GM10266 (cell line): ENCODE data around the gene EEFSEC.

ENCODE experiments used
- DNase-seq: peaks from one replicate; pipeline ENCODE4 v3.0.0; 2012; ENCODE audit errors: extremely low spot score
- TF ChIP-seq, protein P1 (sequence below): IDR thresholded peaks from 2 replicates; pipeline ENCODE4 v1.5.1; 2012; ENCODE audit warnings: mild to moderate bottlenecking, low read depth; ENCODE audit not compliant: control insufficient read depth, insufficient read depth; ENCODE audit errors: missing control alignments

Gene EEFSEC

DNA sequence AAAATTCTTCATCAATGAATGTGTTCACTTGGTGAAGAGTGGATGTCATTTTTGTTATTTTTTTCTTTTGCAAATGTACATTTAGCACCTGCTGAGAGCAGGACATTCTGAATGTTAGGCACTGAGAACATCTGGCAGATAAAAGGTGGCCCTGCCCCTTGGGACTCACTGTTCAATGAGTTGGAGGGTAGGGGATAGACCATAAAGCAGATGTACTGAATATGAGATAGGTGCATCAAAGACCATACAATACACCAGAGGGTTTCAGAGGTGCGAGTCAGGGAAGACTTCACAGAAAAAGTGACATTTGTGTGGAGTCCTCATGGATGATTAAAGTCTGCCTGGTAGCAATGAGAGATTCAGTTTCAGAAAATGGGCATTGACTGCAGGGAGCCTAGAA is 34.2 kb downstream of the EEFSEC start:
- TF ChIP-seq, protein P1, sequence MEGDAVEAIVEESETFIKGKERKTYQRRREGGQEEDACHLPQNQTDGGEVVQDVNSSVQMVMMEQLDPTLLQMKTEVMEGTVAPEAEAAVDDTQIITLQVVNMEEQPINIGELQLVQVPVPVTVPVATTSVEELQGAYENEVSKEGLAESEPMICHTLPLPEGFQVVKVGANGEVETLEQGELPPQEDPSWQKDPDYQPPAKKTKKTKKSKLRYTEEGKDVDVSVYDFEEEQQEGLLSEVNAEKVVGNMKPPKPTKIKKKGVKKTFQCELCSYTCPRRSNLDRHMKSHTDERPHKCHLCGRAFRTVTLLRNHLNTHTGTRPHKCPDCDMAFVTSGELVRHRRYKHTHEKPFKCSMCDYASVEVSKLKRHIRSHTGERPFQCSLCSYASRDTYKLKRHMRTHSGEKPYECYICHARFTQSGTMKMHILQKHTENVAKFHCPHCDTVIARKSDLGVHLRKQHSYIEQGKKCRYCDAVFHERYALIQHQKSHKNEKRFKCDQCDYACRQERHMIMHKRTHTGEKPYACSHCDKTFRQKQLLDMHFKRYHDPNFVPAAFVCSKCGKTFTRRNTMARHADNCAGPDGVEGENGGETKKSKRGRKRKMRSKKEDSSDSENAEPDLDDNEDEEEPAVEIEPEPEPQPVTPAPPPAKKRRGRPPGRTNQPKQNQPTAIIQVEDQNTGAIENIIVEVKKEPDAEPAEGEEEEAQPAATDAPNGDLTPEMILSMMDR: no peak

DNA sequence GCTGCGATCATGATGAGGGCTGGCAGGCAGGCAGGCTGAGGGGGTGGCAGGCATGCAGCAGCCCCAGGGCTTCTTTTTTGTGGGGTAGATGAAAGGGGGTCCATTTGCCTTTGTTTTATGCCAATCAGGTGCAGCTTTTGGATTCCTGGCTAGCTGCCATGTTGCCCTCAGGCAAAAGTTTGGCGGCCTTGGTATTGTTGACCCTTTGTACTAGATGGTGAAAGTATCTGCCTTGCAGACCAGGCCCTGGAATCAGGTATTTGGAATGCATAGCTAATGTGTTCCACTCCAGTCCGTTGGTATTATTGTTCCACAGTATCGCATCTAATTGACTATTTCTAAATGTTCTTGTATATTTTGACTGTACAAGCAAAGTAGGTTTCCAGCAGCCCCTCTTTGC is 35.0 kb downstream of the EEFSEC start:
- no peak for DNase-seq
- TF ChIP-seq, protein P1: no peak

More for the DNA sequence above, 34.2 kb downstream of the EEFSEC start:
- DNase-seq: no peak

DNA sequence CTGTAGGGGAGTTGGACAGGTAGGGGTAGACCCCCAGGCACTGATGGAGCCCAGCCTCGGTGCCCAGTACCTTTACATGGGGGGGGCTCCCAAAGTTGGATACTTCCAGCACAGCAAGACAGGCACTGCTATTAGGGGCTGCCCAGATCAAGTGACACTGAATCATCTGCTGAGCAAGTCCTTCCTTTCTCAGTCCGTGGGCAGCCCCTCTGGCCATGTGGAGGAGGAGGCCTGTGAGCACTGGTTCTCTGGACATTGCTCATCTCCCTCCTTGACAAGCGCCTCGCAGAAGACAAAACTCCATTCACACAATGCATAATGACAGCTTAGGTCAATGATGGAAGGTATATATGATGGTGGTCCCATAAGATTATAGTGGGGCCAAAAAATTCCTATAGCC is 35.7 kb downstream of the EEFSEC start:
- TF ChIP-seq, protein P1: no peak
- DNase-seq: no peak

DNA sequence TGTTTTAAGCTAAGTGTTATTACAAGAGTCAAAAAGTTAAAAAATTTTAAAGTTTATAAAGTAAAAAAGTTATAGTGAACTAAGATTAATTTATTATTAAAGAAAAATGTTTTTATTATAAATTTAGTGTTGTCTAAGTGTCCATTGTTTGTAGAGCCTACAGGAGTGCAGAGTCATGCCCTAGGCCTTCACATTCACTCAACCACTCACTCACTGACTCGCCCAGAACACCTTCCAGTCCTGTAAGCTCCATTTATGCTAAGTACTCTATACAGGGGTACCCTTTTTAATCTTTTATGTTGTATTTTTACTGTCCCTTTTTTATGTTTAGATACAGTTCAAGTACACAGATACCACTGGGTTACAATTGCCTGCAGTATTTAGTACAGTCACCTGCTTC is 37.2 kb downstream of the EEFSEC start:
- TF ChIP-seq, protein P1: no peak

DNA sequence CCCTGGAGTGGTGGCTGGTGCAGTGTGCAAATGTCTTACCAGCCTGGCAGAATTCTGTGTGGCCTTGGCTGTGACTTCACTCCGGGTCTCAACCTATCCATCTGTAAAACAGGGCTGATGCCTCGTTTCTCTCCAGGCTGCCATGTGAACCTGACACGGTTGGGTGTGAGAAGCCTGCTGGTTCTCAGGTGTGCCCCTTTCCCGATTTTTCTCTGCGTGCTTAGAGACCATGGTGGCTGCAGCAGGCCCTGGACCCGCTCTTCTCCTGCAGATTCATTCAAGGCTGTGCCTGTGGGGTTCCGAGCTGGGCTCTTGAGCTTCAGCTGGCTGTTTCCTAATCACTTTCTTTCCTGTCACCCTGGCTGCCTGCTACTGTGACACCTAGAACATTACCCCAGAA is 38.9 kb downstream of the EEFSEC start:
- no peak for DNase-seq
- TF ChIP-seq, protein P1: no peak

More for the DNA sequence above, 37.2 kb downstream of the EEFSEC start:
- no peak for DNase-seq

DNA sequence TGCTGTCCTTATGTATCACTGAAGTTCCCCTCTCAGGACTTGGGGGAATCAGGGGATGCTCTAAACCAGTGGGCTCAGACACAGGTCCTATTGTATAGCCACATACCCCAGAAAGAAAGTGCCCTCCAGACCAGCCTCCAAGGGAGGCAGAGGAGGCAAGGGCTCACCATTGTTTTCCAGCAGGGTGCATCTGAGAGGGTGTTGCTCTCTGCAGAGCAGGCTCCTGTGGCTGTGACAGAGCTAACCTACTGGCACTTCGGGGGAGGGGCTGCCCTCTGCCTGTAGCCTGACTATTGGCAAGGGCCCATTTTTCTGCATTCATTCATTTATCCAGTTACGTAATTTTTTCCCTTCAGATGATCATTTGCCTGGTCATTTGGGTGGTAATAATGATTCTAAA is 39.9 kb downstream of the EEFSEC start:
- DNase-seq: no peak
- TF ChIP-seq, protein P1: no peak

DNA sequence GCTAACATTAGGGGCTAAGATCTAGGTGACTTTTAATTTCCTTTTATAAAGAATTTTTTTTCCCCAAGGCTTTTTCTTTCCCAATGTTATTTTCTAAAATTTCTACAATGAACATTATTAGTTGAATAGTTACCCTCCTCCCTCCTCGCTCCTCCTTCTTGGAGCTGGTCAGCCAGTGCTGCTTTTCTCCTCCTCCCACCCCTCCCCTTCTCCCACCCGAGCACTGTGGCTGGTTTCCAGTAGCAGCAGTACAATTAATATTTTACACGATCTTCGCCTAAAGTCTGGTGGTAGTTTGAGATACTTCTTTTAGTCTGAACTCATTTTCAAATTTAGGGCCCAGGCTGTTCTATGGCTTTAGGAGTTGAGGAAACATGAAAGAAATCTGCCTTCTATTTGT is 41.6 kb downstream of the EEFSEC start:
- no peak for DNase-seq
- TF ChIP-seq, protein P1: no peak
